ENCODE measurements around the gene ABCA3.

The ABCA3 gene

DNA sequence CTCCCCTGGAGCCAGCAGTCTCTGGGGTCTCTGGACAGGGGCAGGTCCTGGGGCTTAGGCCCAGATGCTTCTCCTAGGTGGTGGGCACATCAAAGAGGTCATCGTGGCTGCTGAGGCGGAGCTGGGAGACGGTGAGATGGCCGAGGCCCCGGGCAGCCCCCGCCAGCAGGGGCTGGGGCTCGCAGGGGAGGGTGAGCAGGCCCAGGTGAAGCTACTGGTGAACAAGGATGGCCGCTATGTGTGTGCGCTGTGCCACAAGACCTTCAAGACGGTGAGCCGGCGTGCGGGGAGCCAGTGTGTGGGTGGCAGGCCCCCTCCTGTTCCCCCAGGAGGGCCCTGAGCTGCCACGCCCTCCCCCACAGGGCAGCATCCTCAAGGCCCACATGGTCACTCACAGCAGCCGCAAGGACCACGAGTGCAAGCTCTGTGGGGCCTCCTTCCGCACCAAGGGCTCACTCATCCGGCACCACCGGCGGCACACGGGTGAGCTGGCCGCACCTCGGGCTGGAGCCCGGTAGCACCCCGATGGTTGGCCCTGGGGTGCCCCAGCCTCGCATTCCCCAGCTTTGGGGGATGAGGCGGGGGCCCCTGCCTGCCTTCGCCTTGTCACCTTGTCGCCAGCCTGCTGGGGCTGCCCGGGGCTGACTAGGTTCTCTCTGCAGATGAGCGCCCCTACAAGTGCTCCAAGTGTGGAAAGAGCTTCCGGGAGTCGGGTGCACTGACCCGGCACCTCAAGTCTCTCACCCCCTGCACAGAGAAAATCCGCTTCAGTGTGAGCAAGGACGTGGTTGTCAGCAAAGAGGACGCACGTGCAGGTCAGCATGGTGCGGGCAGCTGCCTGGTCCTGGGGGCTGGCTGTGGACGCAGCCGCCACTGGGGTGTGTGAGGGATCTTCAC, 108.2 kb downstream of the ABCA3 start:
- no peak for DNase-seq

- DNase-seq, result no peak
These were observed 109.3 kb downstream of the ABCA3 start for GRCh38 chr16:2231016-2231931.

GRCh38 chr16:2230376-2230775, 110.2 kb downstream of the ABCA3 start:
- no peak for DNase-seq

- no peak for DNase-seq
These were observed 110.8 kb downstream of the ABCA3 start for GRCh38 chr16:2229632-2230250.

DNA sequence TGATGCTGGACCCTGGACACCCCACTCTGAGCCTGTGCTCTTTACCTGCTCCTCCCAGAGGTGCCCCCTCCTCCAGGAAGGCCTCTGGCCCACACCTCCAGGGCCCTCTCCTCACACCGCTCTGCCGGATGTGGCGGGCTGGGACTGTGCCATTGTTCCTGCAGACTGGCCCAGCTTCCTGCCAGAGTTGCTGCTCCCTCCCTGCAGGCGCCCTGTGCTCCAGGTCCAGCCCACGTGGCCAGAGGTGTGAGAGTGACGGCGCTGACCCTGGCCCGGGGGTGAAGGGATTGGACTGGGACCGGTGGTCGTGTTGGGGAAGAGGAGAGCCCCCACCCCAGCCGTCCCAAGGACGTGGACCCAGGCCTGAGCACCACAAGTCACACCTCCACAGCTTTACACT, 111.4 kb downstream of the ABCA3 start:
- no peak for DNase-seq

DNA sequence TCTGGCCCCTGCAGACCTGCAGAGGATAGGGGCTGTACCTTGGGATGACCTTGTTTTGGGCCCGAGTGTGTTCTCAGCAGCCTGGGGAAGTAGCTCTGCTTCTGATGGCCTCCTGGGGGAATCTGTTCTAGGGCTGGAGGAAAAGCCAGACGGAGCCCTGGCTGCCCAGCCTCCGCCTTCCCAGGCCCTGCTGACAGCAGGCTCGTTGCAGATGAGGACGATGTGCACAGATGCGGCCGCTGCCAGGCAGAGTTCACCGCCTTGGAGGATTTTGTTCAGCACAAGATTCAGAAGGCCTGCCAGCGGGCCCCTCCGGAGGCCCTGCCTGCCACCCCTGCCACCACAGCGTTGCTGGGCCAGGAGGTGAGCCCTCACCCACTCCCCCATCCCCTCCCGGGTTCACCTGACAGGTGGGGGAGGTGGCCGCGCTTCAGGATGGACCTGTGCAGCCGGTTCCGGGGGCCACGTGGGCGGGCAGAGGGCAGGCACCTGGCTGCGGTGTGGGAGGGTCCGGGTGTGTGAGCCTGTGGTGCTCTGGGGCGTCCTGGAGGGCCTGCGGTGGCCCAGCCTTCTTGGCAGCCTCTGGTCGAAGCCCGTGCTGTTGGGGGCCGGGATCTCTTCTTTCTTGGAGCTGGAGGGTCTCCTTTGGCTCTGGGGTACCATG, 112.2 kb downstream of the ABCA3 start:
- no peak for DNase-seq

DNA sequence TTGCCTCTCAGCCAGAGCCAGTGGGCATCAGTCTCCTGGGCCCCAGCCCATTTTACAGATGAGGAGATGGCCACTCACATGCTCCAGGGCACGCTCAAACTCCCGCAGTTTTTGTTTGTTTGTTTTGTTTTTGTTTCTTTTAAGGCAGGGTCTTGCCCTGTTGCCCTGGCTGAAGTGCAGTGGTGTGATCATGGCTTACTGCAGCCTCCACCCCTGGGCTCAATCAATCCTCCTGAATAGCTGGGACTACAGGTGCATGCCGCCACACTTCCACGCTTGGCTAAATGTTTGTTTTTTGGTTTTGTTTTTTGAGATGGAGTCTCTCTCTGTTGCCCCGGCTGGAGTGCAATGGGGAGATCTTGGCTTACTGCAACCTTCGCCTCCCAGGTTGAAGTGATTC, 113.6 kb downstream of the ABCA3 start:
- DNase-seq, result no peak

GRCh38 chr16:2226245-2226793, 114.2 kb downstream of the ABCA3 start:
- no peak for DNase-seq
